Fibroblast of lung (primary cell): Measurements from ENCODE around the gene ABAT.

Experiments
- EZH2 ChIP-seq: IDR thresholded peaks from 2 replicates; pipeline ENCODE4 v1.5.1; 2012; ENCODE audit warnings: low read length, control low read depth, mild to moderate bottlenecking; ENCODE audit errors: missing control alignments
- TF ChIP-seq, protein P1 (sequence below), 2 donors: IDR thresholded peaks in 1 of 2; conservative IDR thresholded peaks in 1 of 2; 1 replicate in 1 of 2; 2 replicates in 1 of 2; pipeline ENCODE4 v1.5.1; 2011 to 2012; ENCODE audit warnings: low read length in 2 of 2, control low read depth in 1 of 2, inconsistent platforms in 1 of 2, low read depth in 1 of 2, mild to moderate bottlenecking in 1 of 2

DNA sequence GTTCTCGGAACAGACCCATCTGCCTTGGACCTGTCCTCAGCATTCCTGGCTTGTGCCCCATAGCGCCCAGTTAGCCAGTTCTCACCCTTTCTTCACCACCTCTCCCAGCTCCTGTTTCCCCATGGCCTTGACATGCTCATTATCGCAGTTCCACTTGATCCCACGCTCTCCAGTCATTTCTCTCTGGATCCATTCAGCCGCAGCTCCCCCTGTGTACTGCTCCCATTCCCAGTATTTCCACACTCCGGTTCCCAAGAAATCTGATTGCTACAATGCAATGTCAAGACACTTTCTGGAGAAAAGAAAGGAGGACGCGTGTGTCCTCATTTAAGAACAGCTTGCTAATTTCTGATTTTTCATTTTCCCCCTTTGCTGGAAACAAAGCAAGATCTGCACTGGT, 67.7 kb downstream of the ABAT start:
- TF ChIP-seq, protein P1, sequence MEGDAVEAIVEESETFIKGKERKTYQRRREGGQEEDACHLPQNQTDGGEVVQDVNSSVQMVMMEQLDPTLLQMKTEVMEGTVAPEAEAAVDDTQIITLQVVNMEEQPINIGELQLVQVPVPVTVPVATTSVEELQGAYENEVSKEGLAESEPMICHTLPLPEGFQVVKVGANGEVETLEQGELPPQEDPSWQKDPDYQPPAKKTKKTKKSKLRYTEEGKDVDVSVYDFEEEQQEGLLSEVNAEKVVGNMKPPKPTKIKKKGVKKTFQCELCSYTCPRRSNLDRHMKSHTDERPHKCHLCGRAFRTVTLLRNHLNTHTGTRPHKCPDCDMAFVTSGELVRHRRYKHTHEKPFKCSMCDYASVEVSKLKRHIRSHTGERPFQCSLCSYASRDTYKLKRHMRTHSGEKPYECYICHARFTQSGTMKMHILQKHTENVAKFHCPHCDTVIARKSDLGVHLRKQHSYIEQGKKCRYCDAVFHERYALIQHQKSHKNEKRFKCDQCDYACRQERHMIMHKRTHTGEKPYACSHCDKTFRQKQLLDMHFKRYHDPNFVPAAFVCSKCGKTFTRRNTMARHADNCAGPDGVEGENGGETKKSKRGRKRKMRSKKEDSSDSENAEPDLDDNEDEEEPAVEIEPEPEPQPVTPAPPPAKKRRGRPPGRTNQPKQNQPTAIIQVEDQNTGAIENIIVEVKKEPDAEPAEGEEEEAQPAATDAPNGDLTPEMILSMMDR (conservative IDR thresholded peaks at IDR 0.05 in 1 of 2, IDR thresholded peaks at IDR 0.05 in 1 of 2; ENCODE audit: low read depth in 1 of 2, low read length in 2 of 2): no peak
- TF ChIP-seq EZH2: no peak
